Ishikawa (cell line): Measurements from ENCODE around the gene SGTA.
A peak's percentile ranks its signal among the peaks of the same experiment; 100 is the strongest.

ENCODE experiments used
- CEBPB ChIP-seq: IDR thresholded peaks from 2 replicates; pipeline ENCODE4 v1.6.1; 2012
- CREB1 ChIP-seq: IDR thresholded peaks from 2 replicates; pipeline ENCODE4 v1.6.1; 2012; ENCODE audit warnings: low read depth
- EGR1 ChIP-seq: IDR thresholded peaks from 2 replicates; pipeline ENCODE4 v1.6.1; 2012
- EP300 ChIP-seq: IDR thresholded peaks from 2 replicates; pipeline ENCODE4 v1.6.1; 2012; ENCODE audit warnings: borderline replicate concordance
- FOXM1 ChIP-seq: IDR thresholded peaks from 2 replicates; pipeline ENCODE4 v1.6.1; 2012; ENCODE audit warnings: low read depth, borderline replicate concordance
- NFIC ChIP-seq: IDR thresholded peaks from 2 replicates; pipeline ENCODE4 v1.6.1; 2012
- RAD21 ChIP-seq: IDR thresholded peaks from 2 replicates; pipeline ENCODE4 v1.6.1; 2012; ENCODE audit warnings: low read depth
- TAF1 ChIP-seq: IDR thresholded peaks from 2 replicates; pipeline ENCODE4 v1.6.1; 2012; ENCODE audit warnings: low read depth, mild to moderate bottlenecking
- TCF12 ChIP-seq: IDR thresholded peaks from 2 replicates; pipeline ENCODE4 v1.6.1; 2012; ENCODE audit warnings: low read depth
- TEAD4 ChIP-seq: IDR thresholded peaks from 2 replicates; pipeline ENCODE4 v1.6.1; 2012
- YY1 ChIP-seq: IDR thresholded peaks from 2 replicates; pipeline ENCODE4 v1.6.1; 2012; ENCODE audit warnings: low read depth
- TF ChIP-seq, protein P1 (sequence below): IDR thresholded peaks from 2 replicates; pipeline ENCODE4 v1.6.1; 2012
- TF ChIP-seq, protein P2 (sequence below): IDR thresholded peaks from 2 replicates; pipeline ENCODE4 v1.6.1; 2012; ENCODE audit warnings: low read depth, mild to moderate bottlenecking
- TF ChIP-seq, protein P3 (sequence below): IDR thresholded peaks from 2 replicates; pipeline ENCODE4 v1.6.1; 2012

Gene SGTA

DNA sequence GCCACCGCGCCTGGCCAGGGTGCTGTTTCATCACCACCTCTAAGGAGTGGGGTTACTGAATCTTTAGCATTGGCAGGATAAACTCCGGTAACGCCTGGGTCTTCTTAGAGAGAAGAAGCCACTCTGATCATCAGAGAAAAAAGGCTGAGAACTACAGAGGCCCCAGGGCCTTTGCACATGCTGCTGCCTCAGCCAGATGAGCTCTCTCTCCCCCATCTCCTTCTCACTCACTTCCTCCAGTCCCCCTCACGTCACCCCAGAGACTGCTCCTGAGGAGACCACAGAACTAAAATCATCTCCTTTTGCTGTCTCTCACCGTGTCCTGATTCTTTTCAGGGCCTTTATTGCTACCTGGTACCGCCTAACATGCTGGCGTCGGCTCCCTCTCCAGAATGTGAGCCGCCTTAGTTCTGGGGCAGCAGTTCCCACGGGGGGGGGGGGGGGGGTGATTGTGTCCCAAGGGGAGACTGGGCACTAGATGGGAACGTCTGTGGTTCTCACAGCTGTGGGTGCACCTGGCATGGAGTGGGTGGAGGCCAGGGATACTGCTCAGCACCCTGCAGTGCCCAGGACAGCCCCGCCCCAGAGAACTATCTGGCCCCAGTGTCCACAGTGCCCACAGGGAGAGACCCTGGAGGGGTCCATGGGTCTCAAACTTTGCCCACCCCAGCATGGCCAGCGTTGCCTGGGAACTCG, 56.8 kb downstream of the SGTA start:
- no peak for TF ChIP-seq TAF1
- TF ChIP-seq NFIC = no peak
- no peak for TF ChIP-seq TEAD4
- no peak for TF ChIP-seq CEBPB
- TF ChIP-seq RAD21 = no peak

DNA sequence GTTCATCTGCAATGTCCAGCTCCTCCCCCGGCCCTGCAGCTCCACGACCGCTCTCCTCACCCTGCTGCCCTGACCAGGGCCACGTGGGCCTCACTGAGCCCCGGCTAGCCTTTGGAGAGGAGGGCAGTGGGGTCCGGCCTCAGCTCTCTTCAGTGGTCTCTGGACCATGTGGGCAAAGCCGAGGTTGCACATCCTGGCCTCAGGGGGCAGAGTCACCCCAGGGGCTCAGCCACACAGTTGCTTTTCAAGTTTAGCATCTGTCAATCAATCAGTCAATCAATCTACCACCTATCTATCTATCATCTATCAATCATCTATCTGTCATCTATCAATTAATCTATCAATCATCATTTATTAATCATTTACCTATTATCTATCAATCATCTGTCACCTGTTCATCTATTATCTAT, 58.9 kb downstream of the SGTA start:
- TF ChIP-seq TCF12 = no peak
- TF ChIP-seq RAD21 = no peak
- no peak for TF ChIP-seq EGR1
- TF ChIP-seq TEAD4 = no peak
- no peak for TF ChIP-seq CREB1
- TF ChIP-seq, protein P1, sequence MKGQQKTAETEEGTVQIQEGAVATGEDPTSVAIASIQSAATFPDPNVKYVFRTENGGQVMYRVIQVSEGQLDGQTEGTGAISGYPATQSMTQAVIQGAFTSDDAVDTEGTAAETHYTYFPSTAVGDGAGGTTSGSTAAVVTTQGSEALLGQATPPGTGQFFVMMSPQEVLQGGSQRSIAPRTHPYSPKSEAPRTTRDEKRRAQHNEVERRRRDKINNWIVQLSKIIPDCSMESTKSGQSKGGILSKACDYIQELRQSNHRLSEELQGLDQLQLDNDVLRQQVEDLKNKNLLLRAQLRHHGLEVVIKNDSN = no peak
- TF ChIP-seq FOXM1 = no peak
- no peak for TF ChIP-seq EP300
- TF ChIP-seq CEBPB = no peak
- TF ChIP-seq YY1 = no peak

DNA sequence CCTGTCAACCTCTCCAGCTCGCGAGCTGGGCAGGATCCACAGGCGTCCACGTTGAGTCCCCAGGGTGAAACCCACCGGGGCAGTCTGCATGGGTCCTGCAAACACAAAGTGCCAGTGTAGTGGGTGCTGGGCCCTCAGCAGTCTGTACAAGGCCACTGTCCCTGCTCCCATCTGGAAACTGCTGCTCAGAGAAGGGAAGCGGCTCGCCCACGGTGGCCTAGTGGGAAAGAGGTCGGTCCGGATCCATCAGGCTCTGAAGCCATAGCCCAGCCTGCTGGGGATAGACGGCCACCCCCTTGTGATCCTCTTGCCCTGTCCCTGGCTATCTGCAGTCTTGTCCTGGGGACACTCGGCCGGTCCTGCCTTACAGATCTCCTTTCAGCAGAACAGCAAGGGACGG, 59.3 kb downstream of the SGTA start:
- no peak for TF ChIP-seq EGR1
- TF ChIP-seq CEBPB = no peak

DNA sequence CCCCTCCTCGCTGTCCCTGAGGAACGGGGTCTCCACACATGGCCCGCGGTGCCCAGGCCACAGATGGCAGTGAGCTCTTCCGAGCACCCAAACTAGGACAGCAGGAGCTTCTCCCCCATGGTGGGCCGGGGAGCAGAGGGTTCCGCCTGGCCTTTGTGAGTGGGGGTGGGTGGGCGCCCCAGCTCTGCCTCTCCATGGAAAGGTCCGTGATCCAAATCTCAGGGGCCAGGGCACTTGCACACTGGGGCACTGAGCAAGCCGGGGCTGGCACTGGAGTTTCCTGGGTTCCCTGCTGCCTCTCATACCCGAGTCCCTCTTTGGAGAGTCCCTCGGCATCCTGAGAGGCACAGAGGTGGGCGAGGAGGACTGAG, 59.7 kb downstream of the SGTA start:
- no peak for TF ChIP-seq YY1
- TF ChIP-seq, protein P1 = no peak
- no peak for TF ChIP-seq TEAD4
- TF ChIP-seq TCF12 = no peak
- TF ChIP-seq, protein P2, sequence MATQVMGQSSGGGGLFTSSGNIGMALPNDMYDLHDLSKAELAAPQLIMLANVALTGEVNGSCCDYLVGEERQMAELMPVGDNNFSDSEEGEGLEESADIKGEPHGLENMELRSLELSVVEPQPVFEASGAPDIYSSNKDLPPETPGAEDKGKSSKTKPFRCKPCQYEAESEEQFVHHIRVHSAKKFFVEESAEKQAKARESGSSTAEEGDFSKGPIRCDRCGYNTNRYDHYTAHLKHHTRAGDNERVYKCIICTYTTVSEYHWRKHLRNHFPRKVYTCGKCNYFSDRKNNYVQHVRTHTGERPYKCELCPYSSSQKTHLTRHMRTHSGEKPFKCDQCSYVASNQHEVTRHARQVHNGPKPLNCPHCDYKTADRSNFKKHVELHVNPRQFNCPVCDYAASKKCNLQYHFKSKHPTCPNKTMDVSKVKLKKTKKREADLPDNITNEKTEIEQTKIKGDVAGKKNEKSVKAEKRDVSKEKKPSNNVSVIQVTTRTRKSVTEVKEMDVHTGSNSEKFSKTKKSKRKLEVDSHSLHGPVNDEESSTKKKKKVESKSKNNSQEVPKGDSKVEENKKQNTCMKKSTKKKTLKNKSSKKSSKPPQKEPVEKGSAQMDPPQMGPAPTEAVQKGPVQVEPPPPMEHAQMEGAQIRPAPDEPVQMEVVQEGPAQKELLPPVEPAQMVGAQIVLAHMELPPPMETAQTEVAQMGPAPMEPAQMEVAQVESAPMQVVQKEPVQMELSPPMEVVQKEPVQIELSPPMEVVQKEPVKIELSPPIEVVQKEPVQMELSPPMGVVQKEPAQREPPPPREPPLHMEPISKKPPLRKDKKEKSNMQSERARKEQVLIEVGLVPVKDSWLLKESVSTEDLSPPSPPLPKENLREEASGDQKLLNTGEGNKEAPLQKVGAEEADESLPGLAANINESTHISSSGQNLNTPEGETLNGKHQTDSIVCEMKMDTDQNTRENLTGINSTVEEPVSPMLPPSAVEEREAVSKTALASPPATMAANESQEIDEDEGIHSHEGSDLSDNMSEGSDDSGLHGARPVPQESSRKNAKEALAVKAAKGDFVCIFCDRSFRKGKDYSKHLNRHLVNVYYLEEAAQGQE = no peak
- no peak for TF ChIP-seq TAF1
- TF ChIP-seq EP300 = no peak
- no peak for TF ChIP-seq CREB1
- TF ChIP-seq, protein P3, sequence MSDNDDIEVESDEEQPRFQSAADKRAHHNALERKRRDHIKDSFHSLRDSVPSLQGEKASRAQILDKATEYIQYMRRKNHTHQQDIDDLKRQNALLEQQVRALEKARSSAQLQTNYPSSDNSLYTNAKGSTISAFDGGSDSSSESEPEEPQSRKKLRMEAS = no peak
- no peak for TF ChIP-seq FOXM1

DNA sequence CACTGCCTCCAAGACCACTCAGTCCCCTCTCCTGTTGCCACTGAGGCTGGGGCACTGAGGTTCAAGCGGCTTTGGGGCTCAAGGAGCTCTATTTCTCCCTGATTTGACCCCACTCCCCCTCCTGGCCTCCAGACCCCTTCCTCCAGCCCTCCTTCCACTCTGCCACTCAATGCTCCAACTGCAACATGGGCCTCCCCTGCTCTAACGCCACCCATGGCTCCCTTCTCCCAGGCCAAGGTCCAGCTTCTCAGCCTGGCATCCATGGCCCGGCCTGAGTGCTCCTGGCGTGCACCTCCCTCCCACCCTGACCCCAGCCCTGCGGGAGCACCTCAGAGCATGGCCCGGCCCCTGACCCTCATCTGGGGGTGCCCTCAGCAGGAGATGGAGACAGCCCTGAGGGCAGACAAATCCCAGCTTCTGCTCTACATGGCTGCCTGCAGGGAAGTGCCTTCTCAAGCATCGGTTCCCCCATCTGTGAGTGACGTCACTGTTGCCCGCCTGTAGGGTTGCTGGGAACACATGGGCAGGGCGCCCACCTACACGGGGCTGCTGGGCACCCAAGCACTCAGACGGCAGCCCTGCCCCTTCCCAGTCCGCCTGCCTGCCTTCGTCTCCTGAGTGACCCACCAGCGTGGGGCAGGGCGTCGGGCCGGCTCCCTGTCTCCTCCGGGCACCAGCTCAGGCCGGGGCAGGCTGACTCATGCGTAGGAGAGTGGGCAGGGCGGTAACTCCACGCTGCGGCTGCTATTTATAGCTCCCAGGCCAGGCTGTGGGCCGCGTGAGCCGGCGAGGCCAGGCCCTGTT, 60.3 kb downstream of the SGTA start:
- no peak for TF ChIP-seq YY1
- TF ChIP-seq CREB1 = peak; percentile 22; the same call in 1 of the 2 replicates
- no peak for TF ChIP-seq CEBPB
- TF ChIP-seq EGR1 = peak; percentile 41; the same call in 1 of the 2 replicates
- TF ChIP-seq, protein P3 = peak; percentile 69
- TF ChIP-seq TEAD4 = no peak
- no peak for TF ChIP-seq FOXM1

DNA sequence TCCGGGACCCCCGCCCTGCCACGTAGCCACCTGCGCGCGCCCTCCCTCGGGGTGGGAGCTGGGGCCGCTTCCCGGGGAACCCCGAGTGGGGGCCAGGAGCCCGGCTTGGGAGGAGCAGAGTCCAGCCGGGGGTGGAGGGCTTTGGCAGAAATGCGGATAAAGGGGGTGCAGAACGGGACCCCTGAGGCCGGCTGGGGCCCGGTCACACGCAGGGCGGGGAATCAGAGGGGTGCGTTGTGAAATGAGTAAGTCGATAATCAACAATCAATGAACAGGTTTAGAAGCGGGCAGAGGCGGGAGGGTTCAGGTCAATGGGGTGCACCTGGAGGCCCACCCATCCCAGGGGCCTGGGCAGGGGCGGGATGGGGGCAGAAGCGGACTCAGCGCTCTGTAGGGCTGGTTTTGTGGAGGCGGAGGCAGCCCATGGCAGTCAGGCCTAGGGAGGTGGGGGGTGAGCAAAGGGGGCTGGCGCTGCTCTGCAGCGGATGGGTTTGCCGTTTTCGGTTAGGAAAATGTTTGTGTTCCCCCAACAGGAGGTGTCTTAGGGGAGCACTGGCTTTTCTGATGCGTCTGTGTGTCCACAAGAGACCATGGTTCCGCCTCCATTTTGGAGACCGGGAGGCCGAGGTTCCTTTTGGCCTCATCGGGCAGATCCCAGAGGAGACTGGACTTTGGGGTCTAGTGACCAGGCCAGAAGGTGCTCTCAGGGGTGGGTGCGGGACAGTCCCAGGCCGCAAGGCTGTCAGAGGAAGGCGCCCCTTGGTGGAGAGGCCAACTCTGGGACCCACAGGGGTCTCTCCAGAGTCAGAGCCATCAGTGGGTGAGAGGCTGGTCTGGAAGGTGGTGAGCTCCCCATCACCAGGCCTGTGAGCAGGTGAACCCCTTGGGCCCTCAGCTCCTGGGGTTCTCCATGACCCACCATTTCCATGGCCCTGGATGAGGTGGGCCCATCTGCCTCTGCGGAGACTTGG, 61.2 kb downstream of the SGTA start:
- no peak for TF ChIP-seq EP300
- TF ChIP-seq, protein P1 = no peak
- no peak for TF ChIP-seq NFIC
- TF ChIP-seq, protein P2 = no peak
- TF ChIP-seq TAF1 = no peak
- no peak for TF ChIP-seq TCF12
- TF ChIP-seq CREB1 = no peak
- no peak for TF ChIP-seq FOXM1
- no peak for TF ChIP-seq TEAD4
- TF ChIP-seq CEBPB = no peak
